H9 (cell line): ENCODE measurements around the gene RITA1. TPM values are rescaled to one million over a fixed set of nuclear protein-coding genes. Genes with fewer than 3 reads are reported as not detected.

Experiments used
- DNase-seq: peaks from one replicate; pipeline ENCODE4 v3.0.0-alpha.2; 2017
- H2AFZ ChIP-seq: one replicate; pipeline ENCODE4 v1.6.1; 2013; ENCODE audit warnings: mild to moderate bottlenecking, low read length, control low read depth, moderate library complexity
- H2AK5ac ChIP-seq: 2 replicates; pipeline ENCODE4 v1.6.1; 2013; ENCODE audit warnings: low read length, control low read depth, mixed read lengths; ENCODE audit not compliant: insufficient read length
- H2BK120ac ChIP-seq: one replicate; pipeline ENCODE4 v1.6.1; 2013; ENCODE audit warnings: low read depth, mild to moderate bottlenecking, low read length, control low read depth, inconsistent platforms; ENCODE audit not compliant: poor library complexity, severe bottlenecking
- H2BK12ac ChIP-seq: 2 replicates; pipeline ENCODE4 v1.6.1; 2013; ENCODE audit warnings: low read length, control low read depth, mixed read lengths, low read depth; ENCODE audit not compliant: insufficient read length
- H2BK15ac ChIP-seq: 2 replicates; pipeline ENCODE4 v1.6.1; 2013; ENCODE audit warnings: low read depth, low read length, control low read depth
- H2BK20ac ChIP-seq: one replicate; pipeline ENCODE4 v1.6.1; 2013; ENCODE audit warnings: low read depth, mild to moderate bottlenecking, low read length, control low read depth, inconsistent platforms; ENCODE audit not compliant: poor library complexity, severe bottlenecking
- H2BK5ac ChIP-seq: 2 replicates; pipeline ENCODE4 v1.6.1; 2013; ENCODE audit warnings: low read length, control low read depth, mixed read lengths; ENCODE audit not compliant: insufficient read length
- H3K14ac ChIP-seq: 2 replicates; pipeline ENCODE4 v1.6.1; 2013; ENCODE audit warnings: low read length, control low read depth; ENCODE audit not compliant: insufficient read depth
- H3K18ac ChIP-seq: 2 replicates; pipeline ENCODE4 v1.6.1; 2013; ENCODE audit warnings: low read depth, mild to moderate bottlenecking, mixed read lengths, low read length, control low read depth; ENCODE audit not compliant: insufficient read length
- H3K23ac ChIP-seq: 2 replicates; pipeline ENCODE4 v1.6.1; 2013; ENCODE audit warnings: low read length, control low read depth, mixed read lengths, low read depth; ENCODE audit not compliant: insufficient read length
- H3K23me2 ChIP-seq: 2 replicates; pipeline ENCODE4 v1.6.1; 2013; ENCODE audit warnings: low read depth, mild to moderate bottlenecking, mixed read lengths, low read length, control low read depth; ENCODE audit not compliant: insufficient read length, poor library complexity, severe bottlenecking
- H3K27ac ChIP-seq: 2 replicates; pipeline ENCODE4 v1.5.1; 2013; ENCODE audit warnings: low read length, control low read depth, mixed read lengths, low read depth; ENCODE audit not compliant: insufficient read length
- H3K27me3 ChIP-seq: 2 replicates; pipeline ENCODE4 v1.6.1; 2013; ENCODE audit warnings: low read length, control low read depth, inconsistent platforms; ENCODE audit not compliant: insufficient read depth
- H3K4ac ChIP-seq: 2 replicates; pipeline ENCODE4 v1.6.1; 2013; ENCODE audit warnings: low read depth, mild to moderate bottlenecking, control low read depth, inconsistent platforms, low read length, moderate library complexity
- H3K4me1 ChIP-seq: 2 replicates; pipeline ENCODE4 v1.6.1; 2013; ENCODE audit warnings: low read length, control low read depth, inconsistent platforms; ENCODE audit not compliant: insufficient read depth
- H3K4me2 ChIP-seq: 2 replicates; pipeline ENCODE4 v1.6.1; 2013; ENCODE audit warnings: low read length, control low read depth, mixed read lengths; ENCODE audit not compliant: insufficient read length, insufficient read depth
- H3K56ac ChIP-seq: 2 replicates; pipeline ENCODE4 v1.6.1; 2013; ENCODE audit warnings: low read depth, mild to moderate bottlenecking, mixed read lengths, low read length, control low read depth; ENCODE audit not compliant: insufficient read length
- H3K79me1 ChIP-seq: 2 replicates; pipeline ENCODE4 v1.6.1; 2013; ENCODE audit warnings: low read depth, mild to moderate bottlenecking, moderate library complexity, low read length, control low read depth, inconsistent platforms; ENCODE audit not compliant: insufficient read depth, poor library complexity, severe bottlenecking
- H3K79me2 ChIP-seq: 2 replicates; pipeline ENCODE4 v1.6.1; 2013; ENCODE audit warnings: low read length, control low read depth, inconsistent platforms; ENCODE audit not compliant: insufficient read depth
- H3K9ac ChIP-seq: 2 replicates; pipeline ENCODE4 v1.6.1; 2013; ENCODE audit warnings: low read length, control low read depth, mixed read lengths; ENCODE audit not compliant: insufficient read length; ENCODE audit errors: extremely low read depth
- H3K9me3 ChIP-seq: one replicate; pipeline ENCODE4 v1.6.1; 2013; ENCODE audit warnings: low read depth, low read length, inconsistent platforms; ENCODE audit not compliant: control insufficient read depth
- H3T11ph ChIP-seq: one replicate; pipeline ENCODE4 v1.6.1; 2013; ENCODE audit warnings: mild to moderate bottlenecking, low read length, control low read depth, inconsistent platforms
- H4K20me1 ChIP-seq: one replicate; pipeline ENCODE4 v1.6.1; 2013; ENCODE audit not compliant: control insufficient read depth, insufficient read length, insufficient read depth
- H4K5ac ChIP-seq: 2 replicates; pipeline ENCODE4 v1.6.1; 2013; ENCODE audit warnings: low read depth, mild to moderate bottlenecking, mixed read lengths, low read length, control low read depth; ENCODE audit not compliant: insufficient read length
- H4K8ac ChIP-seq: replicated peaks from 2 replicates; pipeline ENCODE4 v1.6.1; 2013; ENCODE audit warnings: low read length, control low read depth, mixed read lengths, low read depth; ENCODE audit not compliant: insufficient read length
- H4K91ac ChIP-seq: 2 replicates; pipeline ENCODE4 v1.6.1; 2013; ENCODE audit warnings: low read depth, mild to moderate bottlenecking, moderate library complexity, mixed read lengths, low read length, control low read depth; ENCODE audit not compliant: insufficient read length
- H3K27ac Mint-ChIP-seq, 3 experiments: 2 replicates in 2 of 3; 3 replicates in 1 of 3; pipeline ENCODE4 v1.8.0; 2020 to 2021; ENCODE audit warnings: mixed read lengths in 3 of 3, mild to moderate bottlenecking in 1 of 3, moderate library complexity in 1 of 3
- H3K27me3 Mint-ChIP-seq: 2 replicates; pipeline ENCODE4 v1.8.0; 2021; ENCODE audit warnings: low read depth, mild to moderate bottlenecking, moderate library complexity, mixed read lengths
- H3K36me3 Mint-ChIP-seq, 3 experiments: 2 replicates in 2 of 3; 3 replicates in 1 of 3; pipeline ENCODE4 v1.8.0; 2020 to 2021; ENCODE audit warnings: low read depth in 3 of 3, mixed read lengths in 3 of 3; ENCODE audit not compliant: insufficient read depth in 1 of 3
- H3K4me1 Mint-ChIP-seq, 2 experiments: 2 replicates each; pipeline ENCODE4 v1.8.0; 2020; ENCODE audit warnings: mixed read lengths in 2 of 2
- H3K4me3 Mint-ChIP-seq, 2 experiments: 2 replicates in 1 of 2; 3 replicates in 1 of 2; pipeline ENCODE4 v1.8.0; 2020 to 2021; ENCODE audit warnings: mild to moderate bottlenecking in 2 of 2, mixed read lengths in 2 of 2, moderate library complexity in 1 of 2
- H3K9me3 Mint-ChIP-seq, 2 experiments: 2 replicates in 1 of 2; 3 replicates in 1 of 2; pipeline ENCODE4 v1.8.0; 2020; ENCODE audit warnings: mild to moderate bottlenecking in 2 of 2, mixed read lengths in 2 of 2, moderate library complexity in 1 of 2
- CTCF ChIP-seq: fragments of 200-600 bp; sonication (generic); conservative IDR thresholded peaks from 3 replicates; pipeline ENCODE4 v1.8.0; 2021; ENCODE audit warnings: antibody characterized with exemption, mild to moderate bottlenecking
- WGBS: extraction: QIAGEN DNeasy Blood & Tissue Kit; methylation state at CpG from one replicate; pipeline ENCODE4 v1.1.7; 2013; ENCODE audit warnings: missing lambda C conversion rate, low lambda C conversion rate, mixed read lengths; ENCODE audit not compliant: insufficient read length; ENCODE audit errors: extremely low coverage; 5-methylcytosine and 5-hydroxymethylcytosine counted together
- total RNA-seq: library from RNA; stranded (reverse); gene quantifications from 2 replicates; pipeline ENCODE4 v1.2.1, GENCODE V29; 2021

RITA1 gene
- total RNA-seq, 1 experiment from 2014 or later, result 26.1 TPM

DNA sequence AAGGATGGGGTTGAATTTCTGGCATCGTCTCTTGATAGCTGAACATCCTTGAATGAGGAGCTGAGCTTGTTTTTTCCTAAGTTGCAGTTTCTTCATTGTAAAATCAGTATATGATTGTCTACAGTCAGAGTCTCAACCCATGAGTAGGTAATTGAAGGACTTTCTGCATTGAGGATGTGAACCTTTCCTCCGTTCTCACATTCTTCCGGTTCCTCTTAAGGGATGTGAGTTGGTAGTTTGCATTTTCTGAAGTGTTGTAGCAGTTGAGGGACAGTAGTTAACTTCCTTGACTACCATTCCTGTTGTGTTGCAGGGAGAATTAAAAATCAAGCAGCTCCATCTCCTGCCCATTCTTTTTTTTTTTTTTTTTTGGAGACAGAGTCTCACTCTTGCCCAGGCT, 54.9 kb downstream of the RITA1 start:
- no peak overlapping the region for H3K18ac ChIP-seq
- H3K56ac ChIP-seq, result no peak overlapping the region
- no peak overlapping the region for H2AFZ ChIP-seq
- H4K20me1 ChIP-seq, result no peaks in the 10 kb centered on the region
- no peak overlapping the region for H3T11ph ChIP-seq
- H3K79me2 ChIP-seq, result no peaks in the 10 kb centered on the region
- H3K23ac ChIP-seq, result no peak overlapping the region
- H2BK120ac ChIP-seq, result no peak overlapping the region
- H3K23me2 ChIP-seq, result no peaks in the 10 kb centered on the region
- H4K91ac ChIP-seq, result no peak overlapping the region
- H3K27me3 ChIP-seq, result no peaks in the 10 kb centered on the region
- no peak overlapping the region for H2BK20ac ChIP-seq
- H2BK5ac ChIP-seq, result no peak overlapping the region
- Mint-ChIP-seq H3K27ac (no peak overlapping the region), H3K9me3 (no peaks in the 10 kb centered on the region), H3K4me1 (peaks cover 18 to 27% of the 10 kb centered on the region in 2 experiments), H3K4me3 (no peak overlapping the region), H3K27me3 (no peaks in the 10 kb centered on the region; the same call in 1 of the 2 replicates), H3K36me3 (peaks cover 11 to 19% (median 14%) of the 10 kb centered on the region in 3 experiments; a peak in 6 of 7 replicates)
- no peak overlapping the region for H3K9ac ChIP-seq
- no peaks in the 10 kb centered on the region for H3K9me3 ChIP-seq
- no peaks in the 10 kb centered on the region for H3K4me1 ChIP-seq
- WGBS, result no CpG with 5 or more reads among the region's 3 CpGs
- no peak overlapping the region for H4K8ac ChIP-seq
- no peak overlapping the region for H2BK12ac ChIP-seq
- H3K4ac ChIP-seq, result no peak overlapping the region
- H3K27ac ChIP-seq, result no peak overlapping the region
- H3K79me1 ChIP-seq, result no peaks in the 10 kb centered on the region
- H3K14ac ChIP-seq, result no peak overlapping the region
- H3K4me2 ChIP-seq, result no peak overlapping the region
- no peak for TF ChIP-seq CTCF
- no peak overlapping the region for H2AK5ac ChIP-seq
- no peak for DNase-seq
- H2BK15ac ChIP-seq, result no peak overlapping the region
- H4K5ac ChIP-seq, result no peak overlapping the region
